HepG2 (cell line): ENCODE results near the gene IQCE. TPM values are rescaled to one million over a fixed set of nuclear protein-coding genes. Genes with fewer than 3 reads are reported as not detected.

ENCODE experiments used
- CREB1 ChIP-seq, 2 experiments: fragments of 450-650 bp in 1 of 2; IDR thresholded peaks; 2 replicates each; pipeline ENCODE4 v1.6.1; 2016 to 2017; ENCODE audit warnings: control low read depth in 1 of 2, mild to moderate bottlenecking in 1 of 2, missing compliant biosample characterization in 1 of 2, missing genetic modification characterization in 1 of 2
- DNMT3B ChIP-seq: conservative IDR thresholded peaks from 2 replicates; pipeline ENCODE4 v1.6.1; 2016; ENCODE audit warnings: missing biosample characterization, control low read depth
- ERF ChIP-seq: IDR thresholded peaks from 2 replicates; pipeline ENCODE4 v1.6.1; 2018; ENCODE audit warnings: missing biosample characterization, missing genetic modification reagents
- FOSL2 ChIP-seq: sonication (generic); formaldehyde crosslinking; IDR thresholded peaks from 2 replicates; pipeline ENCODE4 v1.4.0; 2020; ENCODE audit warnings: missing genetic modification reagents
- KLF16 ChIP-seq, 2 experiments: sonication (generic) in 1 of 2; formaldehyde crosslinking in 1 of 2; IDR thresholded peaks; 2 replicates each; pipeline versions ENCODE4 v1.6.1 to v1.8.0; 2016 to 2023; ENCODE audit warnings: missing genetic modification reagents in 2 of 2, missing compliant biosample characterization in 1 of 2
- MEF2D ChIP-seq: sonication (generic); formaldehyde crosslinking; IDR thresholded peaks from 2 replicates; pipeline ENCODE4 v1.5.1; 2020; ENCODE audit warnings: mild to moderate bottlenecking, missing genetic modification reagents
- MYNN ChIP-seq: sonication (generic); formaldehyde crosslinking; IDR thresholded peaks from 2 replicates; pipeline ENCODE4 v1.4.0; 2020; ENCODE audit warnings: mild to moderate bottlenecking, low read depth, missing genetic modification reagents
- NFIC ChIP-seq: IDR thresholded peaks from 2 replicates; pipeline ENCODE4 v1.6.1; 2012; ENCODE audit warnings: mild to moderate bottlenecking, low read length, inconsistent platforms
- NR2F1 ChIP-seq, 2 experiments: fragments of 450-650 bp in 1 of 2; formaldehyde crosslinking in 1 of 2; IDR thresholded peaks; 2 replicates each; pipeline versions ENCODE4 v1.5.0 to v1.6.1; 2016 to 2020; ENCODE audit warnings: mild to moderate bottlenecking in 1 of 2, missing compliant biosample characterization in 1 of 2, missing genetic modification reagents in 1 of 2, moderate library complexity in 1 of 2
- SMARCE1 ChIP-seq: fragments of 450-650 bp; IDR thresholded peaks from 2 replicates; pipeline ENCODE4 v1.6.1; 2017; ENCODE audit warnings: borderline replicate concordance
- ZFP41 ChIP-seq: sonication (generic); formaldehyde crosslinking; IDR thresholded peaks from 2 replicates; pipeline ENCODE4 v1.4.0; 2020; ENCODE audit warnings: mild to moderate bottlenecking, missing genetic modification reagents, borderline replicate concordance
- ZNF367 ChIP-seq: sonication (generic); formaldehyde crosslinking; IDR thresholded peaks from 2 replicates; pipeline ENCODE4 v1.4.0; 2020; ENCODE audit warnings: missing genetic modification reagents, borderline replicate concordance
- ZNF484 ChIP-seq: sonication (generic); formaldehyde crosslinking; IDR thresholded peaks from 2 replicates; pipeline ENCODE4 v1.5.1; 2020; ENCODE audit warnings: mild to moderate bottlenecking, low read depth, missing genetic modification reagents, borderline replicate concordance
- ZNF543 ChIP-seq: sonication (generic); formaldehyde crosslinking; IDR thresholded peaks from 2 replicates; pipeline ENCODE4 v1.4.0; 2020; ENCODE audit warnings: mild to moderate bottlenecking, missing genetic modification reagents
- ZNF614 ChIP-seq: IDR thresholded peaks from 2 replicates; pipeline ENCODE4 v1.6.1; 2018; ENCODE audit warnings: missing biosample characterization, missing genetic modification reagents, inconsistent platforms, borderline replicate concordance
- ZNF749 ChIP-seq: sonication (generic); formaldehyde crosslinking; IDR thresholded peaks from 2 replicates; pipeline ENCODE4 v1.8.0; 2022; ENCODE audit warnings: mild to moderate bottlenecking, missing genetic modification reagents, moderate library complexity, borderline replicate concordance
- polyA plus RNA-seq, 8 experiments: library from polyadenylated mRNA; depleted of rRNA in 3 of 8; stranded (reverse) in 7 of 8; unstranded in 1 of 8; fragments of >200 nt; fragmentation: Illumina TruSeq in 4 of 8; extraction: Trizol in 4 of 8; gene quantifications; 2 replicates each; pipeline versions ENCODE4 v1.2.1 to v1.2.3, GENCODE V29; 2011 to 2016; ENCODE audit warnings: low read depth in 4 of 8, missing spikeins in 1 of 8, mixed read lengths in 1 of 8; ENCODE audit not compliant: insufficient read depth in 1 of 8
- total RNA-seq, 5 experiments: library from RNA; depleted of rRNA; stranded (reverse); fragments of >200 nt; fragmentation: Illumina TruSeq; extraction: Trizol; gene quantifications; 2 replicates each; pipeline ENCODE4 v1.2.3, GENCODE V29; 2016; ENCODE audit warnings: low read depth in 1 of 5
- TF ChIP-seq, protein P1 (sequence below): sonication (generic); formaldehyde crosslinking; IDR thresholded peaks from 2 replicates; pipeline ENCODE4 v1.4.0; 2020; ENCODE audit warnings: missing genetic modification reagents, borderline replicate concordance
- TF ChIP-seq, protein P2 (sequence below): sonication (generic); formaldehyde crosslinking; IDR thresholded peaks from 2 replicates; pipeline ENCODE4 v1.5.0; 2020; ENCODE audit warnings: mild to moderate bottlenecking, missing genetic modification reagents, borderline replicate concordance
- TF ChIP-seq, protein P3 (sequence below): sonication (generic); formaldehyde crosslinking; IDR thresholded peaks from 2 replicates; pipeline ENCODE4 v1.5.0; 2020; ENCODE audit warnings: mild to moderate bottlenecking, low read depth, missing genetic modification reagents, borderline replicate concordance

The IQCE gene
- total and polyA plus RNA-seq, 2 of the 13 experiments (the other 11 are each of a cell fraction or from before 2014, with no cell fraction given): 1.5 to 2.5 TPM

DNA sequence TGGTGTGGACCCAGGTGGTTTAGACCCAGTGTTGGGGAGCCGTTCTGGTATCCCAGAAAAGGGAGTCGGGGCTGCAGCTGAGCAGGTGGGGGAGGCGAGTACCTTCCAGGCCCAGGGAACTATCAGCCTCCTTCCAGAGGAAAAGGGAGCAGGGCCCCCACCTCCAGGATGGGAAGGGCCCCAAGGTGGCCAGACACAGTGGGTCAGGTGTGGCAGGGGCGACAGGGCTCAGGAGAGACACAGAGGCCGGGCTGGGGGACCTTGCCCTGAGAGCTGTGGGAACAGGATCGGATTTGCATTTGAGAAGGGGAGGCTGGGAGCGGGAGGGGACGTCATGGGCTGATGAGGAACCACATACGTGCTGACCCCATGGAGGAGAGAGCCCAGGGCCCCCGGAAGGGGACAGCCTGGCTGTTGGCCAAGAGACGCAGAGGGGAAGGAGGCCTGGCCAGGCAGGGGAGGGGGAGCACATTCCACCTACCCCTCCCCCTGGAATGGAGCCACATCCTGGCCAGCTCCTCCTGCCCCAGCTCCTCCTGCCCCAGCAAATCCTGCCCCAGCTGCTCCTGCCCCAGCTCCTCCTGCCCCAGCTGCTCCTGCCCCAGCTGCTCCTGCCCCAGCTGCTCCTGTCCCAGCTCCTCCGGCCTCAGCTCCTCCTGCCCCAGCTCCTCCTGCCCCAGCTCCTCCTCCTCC lies 63.3 kb downstream of the IQCE start (continued):
- TF ChIP-seq, protein P1, sequence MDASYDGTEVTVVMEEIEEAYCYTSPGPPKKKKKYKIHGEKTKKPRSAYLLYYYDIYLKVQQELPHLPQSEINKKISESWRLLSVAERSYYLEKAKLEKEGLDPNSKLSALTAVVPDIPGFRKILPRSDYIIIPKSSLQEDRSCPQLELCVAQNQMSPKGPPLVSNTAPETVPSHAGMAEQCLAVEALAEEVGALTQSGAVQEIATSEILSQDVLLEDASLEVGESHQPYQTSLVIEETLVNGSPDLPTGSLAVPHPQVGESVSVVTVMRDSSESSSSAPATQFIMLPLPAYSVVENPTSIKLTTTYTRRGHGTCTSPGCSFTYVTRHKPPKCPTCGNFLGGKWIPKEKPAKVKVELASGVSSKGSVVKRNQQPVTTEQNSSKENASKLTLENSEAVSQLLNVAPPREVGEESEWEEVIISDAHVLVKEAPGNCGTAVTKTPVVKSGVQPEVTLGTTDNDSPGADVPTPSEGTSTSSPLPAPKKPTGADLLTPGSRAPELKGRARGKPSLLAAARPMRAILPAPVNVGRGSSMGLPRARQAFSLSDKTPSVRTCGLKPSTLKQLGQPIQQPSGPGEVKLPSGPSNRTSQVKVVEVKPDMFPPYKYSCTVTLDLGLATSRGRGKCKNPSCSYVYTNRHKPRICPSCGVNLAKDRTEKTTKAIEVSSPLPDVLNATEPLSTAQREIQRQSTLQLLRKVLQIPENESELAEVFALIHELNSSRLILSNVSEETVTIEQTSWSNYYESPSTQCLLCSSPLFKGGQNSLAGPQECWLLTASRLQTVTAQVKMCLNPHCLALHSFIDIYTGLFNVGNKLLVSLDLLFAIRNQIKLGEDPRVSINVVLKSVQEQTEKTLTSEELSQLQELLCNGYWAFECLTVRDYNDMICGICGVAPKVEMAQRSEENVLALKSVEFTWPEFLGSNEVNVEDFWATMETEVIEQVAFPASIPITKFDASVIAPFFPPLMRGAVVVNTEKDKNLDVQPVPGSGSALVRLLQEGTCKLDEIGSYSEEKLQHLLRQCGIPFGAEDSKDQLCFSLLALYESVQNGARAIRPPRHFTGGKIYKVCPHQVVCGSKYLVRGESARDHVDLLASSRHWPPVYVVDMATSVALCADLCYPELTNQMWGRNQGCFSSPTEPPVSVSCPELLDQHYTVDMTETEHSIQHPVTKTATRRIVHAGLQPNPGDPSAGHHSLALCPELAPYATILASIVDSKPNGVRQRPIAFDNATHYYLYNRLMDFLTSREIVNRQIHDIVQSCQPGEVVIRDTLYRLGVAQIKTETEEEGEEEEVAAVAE (CRISPR knock-in tag): no peak
- TF ChIP-seq ZNF543 (CRISPR knock-in tag) (0 out of 2 replicates have a peak, but pooled peaks have one; percentile 50), NR2F1 (CRISPR knock-in tag; IDR thresholded peaks at IDR 0.05) (peak in 1 of 2 experiments; percentile 47; a peak in 1 of 4 replicates), ZFP41 (CRISPR knock-in tag) (no peak), DNMT3B (no peak), ZNF749 (no peak), ZNF484 (CRISPR knock-in tag) (no peak), ERF (CRISPR knock-in tag) (peak; percentile 96), NFIC (peak; percentile 88), MEF2D (peak; percentile 82), FOSL2 (peak; percentile 40), SMARCE1 (no peak), ZNF614 (CRISPR knock-in tag) (peak; percentile 88; the same call in 1 of the 2 replicates), ZNF367 (CRISPR knock-in tag) (no peak), KLF16 (CRISPR knock-in tag; IDR thresholded peaks at IDR 0.05) (peak in 1 of 2 experiments; percentile 55; a peak in 1 of 4 replicates), CREB1 (IDR thresholded peaks at IDR 0.05) (peak; percentile 69), CREB1 (CRISPR knock-in tag; IDR thresholded peaks at IDR 0.05) (peak; percentile 59; the same call in 1 of the 2 replicates), MYNN (no peak)
- TF ChIP-seq, protein P2, sequence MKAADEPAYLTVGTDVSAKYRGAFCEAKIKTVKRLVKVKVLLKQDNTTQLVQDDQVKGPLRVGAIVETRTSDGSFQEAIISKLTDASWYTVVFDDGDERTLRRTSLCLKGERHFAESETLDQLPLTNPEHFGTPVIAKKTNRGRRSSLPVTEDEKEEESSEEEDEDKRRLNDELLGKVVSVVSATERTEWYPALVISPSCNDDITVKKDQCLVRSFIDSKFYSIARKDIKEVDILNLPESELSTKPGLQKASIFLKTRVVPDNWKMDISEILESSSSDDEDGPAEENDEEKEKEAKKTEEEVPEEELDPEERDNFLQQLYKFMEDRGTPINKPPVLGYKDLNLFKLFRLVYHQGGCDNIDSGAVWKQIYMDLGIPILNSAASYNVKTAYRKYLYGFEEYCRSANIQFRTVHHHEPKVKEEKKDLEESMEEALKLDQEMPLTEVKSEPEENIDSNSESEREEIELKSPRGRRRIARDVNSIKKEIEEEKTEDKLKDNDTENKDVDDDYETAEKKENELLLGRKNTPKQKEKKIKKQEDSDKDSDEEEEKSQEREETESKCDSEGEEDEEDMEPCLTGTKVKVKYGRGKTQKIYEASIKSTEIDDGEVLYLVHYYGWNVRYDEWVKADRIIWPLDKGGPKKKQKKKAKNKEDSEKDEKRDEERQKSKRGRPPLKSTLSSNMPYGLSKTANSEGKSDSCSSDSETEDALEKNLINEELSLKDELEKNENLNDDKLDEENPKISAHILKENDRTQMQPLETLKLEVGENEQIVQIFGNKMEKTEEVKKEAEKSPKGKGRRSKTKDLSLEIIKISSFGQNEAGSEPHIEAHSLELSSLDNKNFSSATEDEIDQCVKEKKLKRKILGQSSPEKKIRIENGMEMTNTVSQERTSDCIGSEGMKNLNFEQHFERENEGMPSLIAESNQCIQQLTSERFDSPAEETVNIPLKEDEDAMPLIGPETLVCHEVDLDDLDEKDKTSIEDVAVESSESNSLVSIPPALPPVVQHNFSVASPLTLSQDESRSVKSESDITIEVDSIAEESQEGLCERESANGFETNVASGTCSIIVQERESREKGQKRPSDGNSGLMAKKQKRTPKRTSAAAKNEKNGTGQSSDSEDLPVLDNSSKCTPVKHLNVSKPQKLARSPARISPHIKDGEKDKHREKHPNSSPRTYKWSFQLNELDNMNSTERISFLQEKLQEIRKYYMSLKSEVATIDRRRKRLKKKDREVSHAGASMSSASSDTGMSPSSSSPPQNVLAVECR: peak; percentile 67; the same call in 1 of the 2 replicates
- TF ChIP-seq, protein P3, sequence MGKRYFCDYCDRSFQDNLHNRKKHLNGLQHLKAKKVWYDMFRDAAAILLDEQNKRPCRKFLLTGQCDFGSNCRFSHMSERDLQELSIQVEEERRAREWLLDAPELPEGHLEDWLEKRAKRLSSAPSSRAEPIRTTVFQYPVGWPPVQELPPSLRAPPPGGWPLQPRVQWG (CRISPR knock-in tag): no peak
